Measurements from ENCODE around the gene PWWP2A.

PWWP2A gene

DNA sequence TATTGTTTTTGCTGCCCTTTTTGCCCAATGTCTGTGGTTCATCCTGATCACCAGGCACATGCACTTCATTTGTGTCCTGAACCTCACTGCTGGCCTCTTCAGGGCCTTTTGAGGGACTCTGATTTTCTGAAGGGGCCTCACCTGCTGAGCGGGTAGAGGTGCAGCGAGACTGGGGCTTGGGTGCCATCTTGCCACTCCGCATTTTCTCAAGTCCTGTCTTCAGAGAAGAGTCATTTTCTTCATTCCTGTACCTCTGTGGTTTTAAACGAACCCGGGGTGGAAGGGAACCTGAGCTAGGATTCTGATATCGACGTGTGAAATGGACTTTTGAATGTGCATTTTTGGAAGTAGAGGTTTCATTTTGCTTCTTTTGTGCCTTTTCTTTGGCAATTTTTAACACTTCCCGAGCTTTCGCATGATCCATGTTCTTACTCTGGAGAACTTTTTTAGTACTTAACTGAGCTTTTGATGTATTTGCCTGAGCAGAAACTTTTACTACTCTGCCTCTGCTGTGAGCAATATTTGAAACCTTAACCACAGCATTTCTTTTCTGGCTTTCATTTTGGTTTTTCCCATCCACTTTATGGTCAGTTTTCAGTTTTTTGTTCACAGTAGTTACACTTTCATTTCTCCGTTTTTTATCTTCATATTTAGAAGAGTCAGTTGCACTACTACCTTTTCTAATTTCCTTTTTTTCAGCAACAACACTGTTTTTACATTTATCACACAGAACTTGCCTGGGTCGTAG is 26.1 kb downstream of the PWWP2A start:
- no peak overlapping the region for H2AFZ ChIP-seq (ENCODE audit: low read length)
- H3K36me3 ChIP-seq (replicated peaks; ENCODE audit: insufficient read depth, low read length), result peaks cover 7% of the 10 kb centered on the region; the same call in 1 of the 2 replicates
- peak; percentile 35 for DNase-seq
- H3K9ac ChIP-seq (ENCODE audit: low read length), result no peak overlapping the region
- H3K9me3 ChIP-seq (replicated peaks; ENCODE audit: insufficient read depth, low read length), result no peaks in the 10 kb centered on the region
- peaks cover 19% of the 10 kb centered on the region for H3K4me1 ChIP-seq (ENCODE audit: low read length)
- H3K27ac ChIP-seq (ENCODE audit: low read length), result no peak overlapping the region
- peaks cover 6% of the 10 kb centered on the region; the same call in 1 of the 2 replicates for H3F3A ChIP-seq (ENCODE audit: insufficient read depth, low read length)
- no peak overlapping the region for H3K4me3 ChIP-seq (ENCODE audit: low read length)
- H3K79me2 ChIP-seq (ENCODE audit: low read length), result 0 out of 2 replicates have a peak, but pooled peaks cover 7% of the 10 kb centered on the region
- H4K20me1 ChIP-seq (ENCODE audit: insufficient read depth, low read length), result no peaks in the 10 kb centered on the region
- no peak for TF ChIP-seq EZH2 (optimal IDR thresholded peaks at IDR 0.05; ENCODE audit: low read depth, low read length)
- TF ChIP-seq, protein P1, sequence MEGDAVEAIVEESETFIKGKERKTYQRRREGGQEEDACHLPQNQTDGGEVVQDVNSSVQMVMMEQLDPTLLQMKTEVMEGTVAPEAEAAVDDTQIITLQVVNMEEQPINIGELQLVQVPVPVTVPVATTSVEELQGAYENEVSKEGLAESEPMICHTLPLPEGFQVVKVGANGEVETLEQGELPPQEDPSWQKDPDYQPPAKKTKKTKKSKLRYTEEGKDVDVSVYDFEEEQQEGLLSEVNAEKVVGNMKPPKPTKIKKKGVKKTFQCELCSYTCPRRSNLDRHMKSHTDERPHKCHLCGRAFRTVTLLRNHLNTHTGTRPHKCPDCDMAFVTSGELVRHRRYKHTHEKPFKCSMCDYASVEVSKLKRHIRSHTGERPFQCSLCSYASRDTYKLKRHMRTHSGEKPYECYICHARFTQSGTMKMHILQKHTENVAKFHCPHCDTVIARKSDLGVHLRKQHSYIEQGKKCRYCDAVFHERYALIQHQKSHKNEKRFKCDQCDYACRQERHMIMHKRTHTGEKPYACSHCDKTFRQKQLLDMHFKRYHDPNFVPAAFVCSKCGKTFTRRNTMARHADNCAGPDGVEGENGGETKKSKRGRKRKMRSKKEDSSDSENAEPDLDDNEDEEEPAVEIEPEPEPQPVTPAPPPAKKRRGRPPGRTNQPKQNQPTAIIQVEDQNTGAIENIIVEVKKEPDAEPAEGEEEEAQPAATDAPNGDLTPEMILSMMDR (IDR thresholded peaks at IDR 0.05; ENCODE audit: low read length), result no peak
- no peak for TF ChIP-seq EZH2phosphoT487 (IDR thresholded peaks at IDR 0.05; ENCODE audit: low read length)
- H3K9me2 ChIP-seq (replicated peaks; ENCODE audit: insufficient read depth, low read length), result no peaks in the 10 kb centered on the region
- no peak overlapping the region for H3K4me2 ChIP-seq (ENCODE audit: low read depth, low read length)
- H3K27me3 ChIP-seq (replicated peaks; ENCODE audit: insufficient read depth, low read length), result no peaks in the 10 kb centered on the region

DNA sequence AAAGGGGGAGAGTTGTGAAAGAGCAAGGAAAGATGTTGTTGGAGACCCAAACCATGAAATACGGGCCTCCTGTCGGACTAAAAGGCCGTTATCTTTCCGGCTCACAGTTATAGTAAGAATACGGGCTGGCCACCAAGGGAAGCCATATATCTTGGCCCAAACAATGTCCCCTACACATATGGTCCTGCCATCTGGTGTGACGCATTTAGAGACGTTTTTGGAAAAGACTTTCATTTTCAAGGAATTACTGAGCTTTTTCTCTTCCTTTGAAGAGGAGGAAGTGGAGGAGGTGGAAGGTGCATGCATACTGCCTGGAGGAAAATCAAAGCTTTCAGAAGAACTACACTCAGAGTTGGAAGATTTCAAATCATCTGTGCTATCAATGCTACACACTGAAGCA is 26.7 kb downstream of the PWWP2A start:
- no peak for DNase-seq
- Histone ChIP-seq H3K79me2 (ENCODE audit: low read length) (0 out of 2 replicates have a peak, but pooled peaks cover 7% of the 10 kb centered on the region), H3F3A (ENCODE audit: insufficient read depth, low read length) (peaks cover 6% of the 10 kb centered on the region; the same call in 1 of the 2 replicates), H3K4me2 (ENCODE audit: low read depth, low read length) (no peak overlapping the region), H3K27ac (ENCODE audit: low read length) (no peak overlapping the region), H3K4me1 (ENCODE audit: low read length) (peaks cover 19% of the 10 kb centered on the region), H3K9me2 (replicated peaks; ENCODE audit: insufficient read depth, low read length) (no peaks in the 10 kb centered on the region), H3K9ac (ENCODE audit: low read length) (no peak overlapping the region), H3K27me3 (replicated peaks; ENCODE audit: insufficient read depth, low read length) (no peaks in the 10 kb centered on the region), H3K36me3 (replicated peaks; ENCODE audit: insufficient read depth, low read length) (peaks cover 7% of the 10 kb centered on the region; the same call in 1 of the 2 replicates), H3K4me3 (ENCODE audit: low read length) (no peak overlapping the region), H2AFZ (ENCODE audit: low read length) (no peak overlapping the region), H4K20me1 (ENCODE audit: insufficient read depth, low read length) (no peaks in the 10 kb centered on the region), H3K9me3 (replicated peaks; ENCODE audit: insufficient read depth, low read length) (no peaks in the 10 kb centered on the region)
- TF ChIP-seq EZH2phosphoT487 (IDR thresholded peaks at IDR 0.05; ENCODE audit: low read length) (no peak), EZH2 (optimal IDR thresholded peaks at IDR 0.05; ENCODE audit: low read depth, low read length) (no peak)
- TF ChIP-seq, protein P1 (IDR thresholded peaks at IDR 0.05; ENCODE audit: low read length), result no peak

GRCh38 chr5:160090059-160090458 is 29.2 kb downstream of the PWWP2A start:
- Histone ChIP-seq H3K9ac (ENCODE audit: low read length) (no peak overlapping the region), H3K9me2 (replicated peaks; ENCODE audit: insufficient read depth, low read length) (no peaks in the 10 kb centered on the region), H3K4me3 (ENCODE audit: low read length) (no peak overlapping the region), H3K27ac (ENCODE audit: low read length) (no peak overlapping the region), H2AFZ (ENCODE audit: low read length) (no peak overlapping the region), H3F3A (ENCODE audit: insufficient read depth, low read length) (peaks cover 6% of the 10 kb centered on the region; the same call in 1 of the 2 replicates), H3K27me3 (replicated peaks; ENCODE audit: insufficient read depth, low read length) (no peaks in the 10 kb centered on the region), H3K36me3 (replicated peaks; ENCODE audit: insufficient read depth, low read length) (peaks cover 7% of the 10 kb centered on the region; the same call in 1 of the 2 replicates), H3K79me2 (ENCODE audit: low read length) (no peaks in the 10 kb centered on the region), H4K20me1 (ENCODE audit: insufficient read depth, low read length) (no peaks in the 10 kb centered on the region), H3K9me3 (replicated peaks; ENCODE audit: insufficient read depth, low read length) (no peaks in the 10 kb centered on the region), H3K4me2 (ENCODE audit: low read depth, low read length) (no peak overlapping the region), H3K4me1 (ENCODE audit: low read length) (peaks cover 19% of the 10 kb centered on the region)
- TF ChIP-seq EZH2 (optimal IDR thresholded peaks at IDR 0.05; ENCODE audit: low read depth, low read length) (no peak), EZH2phosphoT487 (IDR thresholded peaks at IDR 0.05; ENCODE audit: low read length) (no peak)
- TF ChIP-seq, protein P1 (IDR thresholded peaks at IDR 0.05; ENCODE audit: low read length), result no peak
- no peak for DNase-seq

All from MM.1S (cell line).